ENCODE data around the gene DNAJC5.

DNA sequence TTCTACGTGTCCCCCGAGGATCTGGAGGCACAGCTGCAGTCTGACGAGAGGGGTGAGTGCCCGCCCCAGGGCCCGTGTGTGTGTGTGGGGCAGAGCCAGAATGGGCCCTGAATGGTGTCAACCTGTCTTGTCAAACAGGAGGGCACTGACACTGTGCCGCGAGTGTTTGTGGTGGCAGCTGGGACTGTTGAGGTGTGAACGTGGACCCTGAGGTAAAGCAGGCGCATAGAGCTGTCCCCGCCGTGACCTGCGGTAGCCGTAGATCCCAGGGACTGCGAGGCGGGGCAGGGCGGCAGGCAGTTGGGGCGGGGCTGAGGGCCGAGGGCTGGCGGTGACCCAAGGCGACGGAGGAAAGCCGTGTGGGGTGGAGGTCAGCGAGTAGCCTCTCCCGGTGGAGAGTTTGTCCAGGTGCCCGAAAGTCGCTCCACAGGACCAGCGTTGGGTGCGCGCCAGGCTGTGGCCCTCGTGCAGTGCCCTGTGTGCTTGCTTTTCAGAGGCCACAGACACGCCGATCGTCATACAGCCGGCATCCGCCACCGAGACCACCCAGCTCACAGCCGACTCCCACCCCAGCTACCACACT is 36.1 kb downstream of the DNAJC5 start:
- TF ChIP-seq, protein P1, sequence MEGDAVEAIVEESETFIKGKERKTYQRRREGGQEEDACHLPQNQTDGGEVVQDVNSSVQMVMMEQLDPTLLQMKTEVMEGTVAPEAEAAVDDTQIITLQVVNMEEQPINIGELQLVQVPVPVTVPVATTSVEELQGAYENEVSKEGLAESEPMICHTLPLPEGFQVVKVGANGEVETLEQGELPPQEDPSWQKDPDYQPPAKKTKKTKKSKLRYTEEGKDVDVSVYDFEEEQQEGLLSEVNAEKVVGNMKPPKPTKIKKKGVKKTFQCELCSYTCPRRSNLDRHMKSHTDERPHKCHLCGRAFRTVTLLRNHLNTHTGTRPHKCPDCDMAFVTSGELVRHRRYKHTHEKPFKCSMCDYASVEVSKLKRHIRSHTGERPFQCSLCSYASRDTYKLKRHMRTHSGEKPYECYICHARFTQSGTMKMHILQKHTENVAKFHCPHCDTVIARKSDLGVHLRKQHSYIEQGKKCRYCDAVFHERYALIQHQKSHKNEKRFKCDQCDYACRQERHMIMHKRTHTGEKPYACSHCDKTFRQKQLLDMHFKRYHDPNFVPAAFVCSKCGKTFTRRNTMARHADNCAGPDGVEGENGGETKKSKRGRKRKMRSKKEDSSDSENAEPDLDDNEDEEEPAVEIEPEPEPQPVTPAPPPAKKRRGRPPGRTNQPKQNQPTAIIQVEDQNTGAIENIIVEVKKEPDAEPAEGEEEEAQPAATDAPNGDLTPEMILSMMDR (optimal IDR thresholded peaks at IDR 0.05 in 1 of 3, IDR thresholded peaks at IDR 0.05 in 1 of 3, conservative IDR thresholded peaks at IDR 0.05 in 1 of 3; ENCODE audit: extremely low read depth in 1 of 3, insufficient read depth in 2 of 3, low read length in 3 of 3) = no peak
- TF ChIP-seq EZH2 (IDR thresholded peaks at IDR 0.05; ENCODE audit: low read length) = no peak
